Vagina (tissue), 2 donors: ENCODE measurements around the gene RBKS.

Experiments
- POLR2A ChIP-seq, 2 donors: fragments of 450-650 bp; IDR thresholded peaks; one replicate each; pipeline ENCODE4 v1.6.1; 2017; ENCODE audit warnings: antibody characterized with exemption in 2 of 2, mild to moderate bottlenecking in 2 of 2, moderate library complexity in 2 of 2
- POLR2AphosphoS5 ChIP-seq, 2 donors: sonication (generic); formaldehyde crosslinking; IDR thresholded peaks; one replicate each; pipeline ENCODE4 v1.9.0; 2017; ENCODE audit warnings: antibody characterized with exemption in 2 of 2, mild to moderate bottlenecking in 2 of 2, low read depth in 1 of 2; ENCODE audit not compliant: insufficient read depth in 1 of 2
- TF ChIP-seq, protein P1 (sequence below), 3 experiments: fragments of 450-650 bp in 2 of 3; fragments of 200-600 bp in 1 of 3; sonication (generic) in 1 of 3; IDR thresholded peaks; one replicate each; pipeline ENCODE4 v1.5.1; 2017 to 2019; ENCODE audit warnings: antibody characterized with exemption in 3 of 3, mild to moderate bottlenecking in 2 of 3, moderate library complexity in 2 of 3

DNA sequence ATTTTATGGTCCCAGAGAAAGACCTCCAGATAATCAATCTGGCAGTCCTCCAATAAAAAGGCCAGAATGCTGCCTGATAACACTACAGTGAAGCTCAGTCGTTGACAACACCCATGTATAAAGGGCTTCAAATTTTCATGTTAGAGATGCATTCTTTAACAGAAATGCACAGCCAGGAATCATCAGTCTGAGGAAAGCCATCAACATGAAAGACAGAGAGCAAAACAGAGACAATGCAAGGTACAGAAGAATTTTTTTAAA is 14.1 kb upstream of the RBKS start:
- TF ChIP-seq, protein P1, sequence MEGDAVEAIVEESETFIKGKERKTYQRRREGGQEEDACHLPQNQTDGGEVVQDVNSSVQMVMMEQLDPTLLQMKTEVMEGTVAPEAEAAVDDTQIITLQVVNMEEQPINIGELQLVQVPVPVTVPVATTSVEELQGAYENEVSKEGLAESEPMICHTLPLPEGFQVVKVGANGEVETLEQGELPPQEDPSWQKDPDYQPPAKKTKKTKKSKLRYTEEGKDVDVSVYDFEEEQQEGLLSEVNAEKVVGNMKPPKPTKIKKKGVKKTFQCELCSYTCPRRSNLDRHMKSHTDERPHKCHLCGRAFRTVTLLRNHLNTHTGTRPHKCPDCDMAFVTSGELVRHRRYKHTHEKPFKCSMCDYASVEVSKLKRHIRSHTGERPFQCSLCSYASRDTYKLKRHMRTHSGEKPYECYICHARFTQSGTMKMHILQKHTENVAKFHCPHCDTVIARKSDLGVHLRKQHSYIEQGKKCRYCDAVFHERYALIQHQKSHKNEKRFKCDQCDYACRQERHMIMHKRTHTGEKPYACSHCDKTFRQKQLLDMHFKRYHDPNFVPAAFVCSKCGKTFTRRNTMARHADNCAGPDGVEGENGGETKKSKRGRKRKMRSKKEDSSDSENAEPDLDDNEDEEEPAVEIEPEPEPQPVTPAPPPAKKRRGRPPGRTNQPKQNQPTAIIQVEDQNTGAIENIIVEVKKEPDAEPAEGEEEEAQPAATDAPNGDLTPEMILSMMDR (IDR thresholded peaks at IDR 0.05), result no peak
- no peak for TF ChIP-seq POLR2A (IDR thresholded peaks at IDR 0.05)
- TF ChIP-seq POLR2AphosphoS5 (IDR thresholded peaks at IDR 0.05; ENCODE audit: insufficient read depth in 1 of 2, low read depth in 1 of 2), result no peak
